Astrocyte of the spinal cord (primary cell): Measurements from ENCODE around the gene IQGAP3.

ENCODE experiments used
- DNase-seq: peaks from one replicate; pipeline ENCODE4 v3.0.0; 2011; ENCODE audit warnings: low read depth, low spot score
- H3K4me3 ChIP-seq: 2 replicates; pipeline ENCODE4 v1.5.1; 2011; ENCODE audit warnings: low read depth, mild to moderate bottlenecking, low read length, moderate library complexity
- in situ Hi-C: cut with HindIII; loops from 2 replicates; pipeline ENCODE4 v1.10.0; 2017; ENCODE audit warnings: low sequenced_read_pairs
- TF ChIP-seq, protein P1 (sequence below): IDR thresholded peaks from 2 replicates; pipeline ENCODE4 v1.5.1; 2012; ENCODE audit warnings: low read depth, mild to moderate bottlenecking, low read length, inconsistent platforms

IQGAP3 gene

DNA sequence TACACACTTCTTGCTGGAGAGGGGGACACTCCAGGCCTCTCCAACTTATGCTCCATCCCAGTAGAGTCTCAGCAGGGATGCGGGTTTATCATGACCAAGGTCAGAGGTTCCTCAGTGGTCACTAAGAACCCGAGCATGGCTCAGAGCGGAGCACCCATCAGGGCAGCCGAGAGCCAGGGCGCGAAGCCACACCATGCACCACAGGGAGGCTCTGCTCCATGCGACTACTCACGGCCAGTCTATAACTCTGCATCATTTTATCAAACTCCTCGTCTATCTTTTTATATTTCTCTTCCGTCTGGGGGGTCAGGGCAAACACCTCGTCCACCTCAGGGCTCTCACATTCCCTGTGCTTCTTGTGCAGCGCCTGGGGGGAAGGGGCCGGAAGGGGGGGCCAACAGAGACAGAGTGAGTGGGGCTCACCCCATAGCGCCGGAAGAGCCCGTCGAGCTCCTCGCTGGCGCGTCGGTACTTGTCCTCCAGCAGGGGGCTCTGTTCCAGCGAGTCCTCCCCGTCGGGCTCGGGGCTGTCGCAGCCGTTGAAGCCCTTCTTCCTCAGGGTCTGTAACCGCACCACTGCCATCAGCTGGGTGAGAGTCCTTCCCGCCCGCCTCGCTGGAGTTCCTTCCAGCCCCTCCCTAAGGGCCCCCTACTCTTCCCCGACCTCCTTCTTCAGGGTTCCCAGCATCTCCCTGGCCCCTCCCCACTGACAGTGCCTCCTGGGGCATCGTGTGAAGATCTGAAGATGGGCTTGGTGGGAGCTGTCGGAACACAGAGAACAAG is 91.8 kb downstream of the IQGAP3 start:
- in situ Hi-C loops: no loop called here
- TF ChIP-seq, protein P1, sequence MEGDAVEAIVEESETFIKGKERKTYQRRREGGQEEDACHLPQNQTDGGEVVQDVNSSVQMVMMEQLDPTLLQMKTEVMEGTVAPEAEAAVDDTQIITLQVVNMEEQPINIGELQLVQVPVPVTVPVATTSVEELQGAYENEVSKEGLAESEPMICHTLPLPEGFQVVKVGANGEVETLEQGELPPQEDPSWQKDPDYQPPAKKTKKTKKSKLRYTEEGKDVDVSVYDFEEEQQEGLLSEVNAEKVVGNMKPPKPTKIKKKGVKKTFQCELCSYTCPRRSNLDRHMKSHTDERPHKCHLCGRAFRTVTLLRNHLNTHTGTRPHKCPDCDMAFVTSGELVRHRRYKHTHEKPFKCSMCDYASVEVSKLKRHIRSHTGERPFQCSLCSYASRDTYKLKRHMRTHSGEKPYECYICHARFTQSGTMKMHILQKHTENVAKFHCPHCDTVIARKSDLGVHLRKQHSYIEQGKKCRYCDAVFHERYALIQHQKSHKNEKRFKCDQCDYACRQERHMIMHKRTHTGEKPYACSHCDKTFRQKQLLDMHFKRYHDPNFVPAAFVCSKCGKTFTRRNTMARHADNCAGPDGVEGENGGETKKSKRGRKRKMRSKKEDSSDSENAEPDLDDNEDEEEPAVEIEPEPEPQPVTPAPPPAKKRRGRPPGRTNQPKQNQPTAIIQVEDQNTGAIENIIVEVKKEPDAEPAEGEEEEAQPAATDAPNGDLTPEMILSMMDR: peak; percentile 77
- peak; percentile 26 for DNase-seq
- H3K4me3 ChIP-seq: no peak overlapping the region

DNA sequence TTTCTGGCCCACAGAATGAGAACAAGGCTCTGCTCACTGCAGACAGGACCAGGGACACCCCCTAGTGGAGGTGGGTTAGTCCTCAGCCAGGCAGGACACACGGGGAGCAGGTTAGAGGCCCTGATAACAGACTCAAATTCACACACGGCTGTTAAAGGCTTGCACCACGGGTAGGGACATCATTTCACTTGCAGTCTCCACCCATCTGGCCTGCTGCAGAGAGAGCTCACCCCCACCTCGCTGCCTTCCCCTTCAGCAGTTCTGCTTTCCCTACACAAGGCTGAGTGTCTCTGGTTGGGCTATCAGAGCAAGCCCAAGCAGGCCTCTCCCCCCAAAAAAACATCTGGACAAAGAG is 92.4 kb downstream of the IQGAP3 start:
- DNase-seq: no peak
- in situ Hi-C loops: no loop called here
- H3K4me3 ChIP-seq: no peak overlapping the region
- TF ChIP-seq, protein P1: peak; percentile 34

DNA sequence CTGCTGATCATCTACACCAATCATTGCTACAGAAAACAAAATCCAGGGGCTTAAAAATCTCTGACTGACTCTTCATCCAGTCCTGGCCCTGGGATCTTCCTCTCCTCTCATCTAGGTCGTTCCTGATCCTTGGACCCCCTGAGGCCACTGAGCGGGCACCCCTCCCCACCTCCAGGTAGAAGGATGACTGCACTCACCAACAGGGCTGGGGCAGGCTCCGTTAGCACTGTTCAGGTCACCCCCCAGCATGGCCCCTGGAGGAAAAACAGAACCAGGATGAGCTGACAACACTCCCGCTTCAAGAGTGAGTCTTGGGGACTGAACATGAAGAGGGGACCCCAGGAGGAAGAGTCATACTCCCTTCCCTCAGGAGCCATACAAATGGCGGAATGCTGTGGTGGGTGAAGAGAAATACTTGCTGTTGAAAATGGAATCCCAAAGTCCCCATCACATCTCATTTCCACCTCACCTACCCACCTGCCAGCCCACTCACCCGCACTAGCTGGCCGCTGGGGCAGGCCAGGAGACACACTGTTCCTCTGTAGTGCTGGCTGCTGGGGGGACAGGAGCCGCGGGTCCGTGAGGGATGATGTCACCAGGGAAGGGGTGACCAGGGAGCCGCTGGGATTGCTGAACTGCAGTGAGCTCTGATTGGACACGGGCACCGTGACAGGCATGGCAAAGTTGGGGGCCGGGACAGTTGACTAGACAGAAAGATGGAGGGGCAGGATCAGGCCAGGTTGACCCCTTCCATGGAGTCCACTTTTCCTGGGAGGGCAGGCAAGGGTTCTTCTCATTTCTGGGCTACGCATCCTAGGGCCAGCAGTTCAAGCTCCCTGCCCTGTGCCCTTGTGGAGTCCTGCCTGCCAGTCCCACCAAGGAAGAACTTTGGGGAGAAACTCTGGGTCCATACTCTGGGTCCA is 93.0 kb downstream of the IQGAP3 start:
- TF ChIP-seq, protein P1: no peak
- DNase-seq: no peak

DNA sequence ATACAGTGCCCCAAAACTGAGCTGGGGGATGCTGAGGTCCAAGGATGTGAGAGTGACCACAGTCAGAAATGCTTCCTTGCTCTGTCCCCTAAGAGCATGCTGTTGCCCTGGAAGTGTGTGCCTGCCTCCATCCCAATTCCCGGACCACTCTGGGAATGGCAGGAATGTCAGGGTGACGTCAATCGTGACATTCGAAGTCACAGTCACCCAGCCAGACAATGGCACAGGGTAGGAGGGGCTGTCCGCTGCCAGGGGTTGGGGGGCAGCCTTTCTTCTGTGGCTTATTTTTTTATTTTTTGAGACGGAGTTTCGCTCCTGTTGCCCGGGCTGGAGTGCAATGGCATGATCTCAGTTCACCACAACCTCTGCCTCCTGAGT is 94.1 kb downstream of the IQGAP3 start:
- H3K4me3 ChIP-seq: no peak overlapping the region
- in situ Hi-C loops: no loop called here
- TF ChIP-seq, protein P1: no peak
- no peak for DNase-seq

More for the DNA sequence above, 93.0 kb downstream of the IQGAP3 start:
- in situ Hi-C loops: no loop called here
- no peak overlapping the region for H3K4me3 ChIP-seq

DNA sequence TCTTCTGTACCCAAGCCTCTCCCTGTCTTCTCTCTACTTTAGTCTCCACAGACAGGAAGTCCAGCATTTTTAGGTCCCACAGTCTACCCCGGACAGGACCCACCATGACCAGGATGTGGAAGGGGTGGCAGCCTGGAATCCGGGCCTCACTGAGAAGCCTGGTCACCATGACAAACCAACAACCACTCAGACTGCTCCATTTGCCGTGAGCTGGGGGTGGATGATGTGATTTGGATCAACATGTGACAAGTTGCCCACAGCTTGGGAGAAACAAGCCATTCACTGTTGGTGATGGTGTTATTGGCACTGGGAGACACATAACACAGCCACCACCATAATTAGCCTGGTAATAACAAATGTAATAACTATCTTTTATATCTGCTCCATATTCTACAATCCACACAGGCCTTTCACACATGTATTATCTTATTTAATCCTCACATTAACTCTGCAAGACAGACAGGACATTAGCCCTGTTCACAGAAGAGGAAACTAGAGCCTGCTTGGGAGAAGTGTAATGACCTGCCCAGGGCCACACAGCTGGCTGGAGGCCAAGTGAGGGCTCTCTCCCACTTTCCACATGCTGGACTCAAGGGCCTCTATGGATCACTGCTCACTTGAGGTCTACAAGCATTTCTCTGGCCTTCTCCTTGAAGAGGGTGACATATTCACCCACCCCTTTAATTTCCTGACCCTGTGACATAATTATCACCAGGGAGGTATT is 94.7 kb downstream of the IQGAP3 start:
- DNase-seq: no peak
- no peak overlapping the region for H3K4me3 ChIP-seq
- in situ Hi-C loops: no loop called here
- TF ChIP-seq, protein P1: no peak
